ENCODE data around the gene KLHL22. TPM values are rescaled to one million over a fixed set of nuclear protein-coding genes. Genes with fewer than 3 reads are reported as not detected.
A peak's percentile ranks its signal among the peaks of the same experiment; 100 is the strongest.

Gene KLHL22
- total and polyA plus RNA-seq, 2 of the 4 experiments (the other 2 are of a cell fraction) = 27.1 to 30.1 TPM

DNA sequence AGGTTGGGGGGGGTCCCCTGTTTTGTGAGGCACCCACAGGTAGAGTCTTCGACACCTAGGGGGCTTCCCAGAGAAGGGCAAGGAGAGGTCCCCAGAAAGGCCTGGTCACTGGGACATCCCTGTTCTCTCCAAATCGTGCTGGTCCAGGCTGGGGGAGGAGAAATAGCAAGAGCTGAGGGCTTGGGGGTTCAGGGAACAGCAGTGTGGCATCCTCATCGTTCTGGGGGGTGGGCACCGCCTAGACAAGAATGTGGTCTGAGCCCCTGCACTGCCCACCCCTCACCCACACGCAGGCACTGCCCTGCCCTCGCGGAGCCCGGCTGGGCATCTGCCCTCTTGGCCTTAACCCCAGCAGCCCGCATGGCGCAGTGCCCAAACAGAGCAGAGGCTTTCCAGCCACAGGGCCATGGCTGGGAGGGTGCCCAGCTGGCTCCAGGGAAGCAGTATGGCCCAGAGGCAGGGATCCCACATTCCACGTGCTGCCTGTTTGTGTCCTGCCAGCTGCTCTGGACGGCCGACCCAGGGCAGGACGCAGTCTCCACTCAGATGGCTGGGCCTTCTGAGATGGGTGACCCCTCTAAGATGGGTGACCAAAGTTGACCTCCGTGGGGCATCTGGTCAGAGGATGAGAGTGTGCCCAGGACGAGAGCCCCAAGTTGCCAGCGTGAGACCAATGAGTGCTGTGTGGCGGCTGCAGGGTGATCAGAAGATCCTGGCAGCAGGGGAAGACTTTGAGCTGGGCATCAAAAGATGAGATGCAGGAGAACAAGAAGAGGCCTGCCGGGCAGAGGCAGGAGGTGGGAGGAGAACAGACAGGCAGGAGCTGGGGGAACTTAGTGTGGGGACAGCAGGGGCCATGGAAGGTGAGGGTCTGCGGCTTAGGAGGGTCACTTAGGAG, 72.3 kb downstream of the KLHL22 start:
- DNase-seq (no peak), ATAC-seq (ENCODE audit: low read depth) (peak; percentile 36; the same call in 1 of the 2 replicates)
- Histone ChIP-seq H3K27me3 (ENCODE audit: control insufficient read depth, insufficient read depth, low read length) (no peaks in the 10 kb centered on the region), H4K20me1 (ENCODE audit: insufficient read depth, low read length) (peaks cover 34% of the 10 kb centered on the region), H2AK9ac (replicated peaks; ENCODE audit: low read depth, low read length, poor library complexity) (peak overlapping the region; percentile 3), H3K4ac (ENCODE audit: low read depth, low read length) (no peak overlapping the region), H4K8ac (ENCODE audit: low read depth in 2 of 2, low read length in 2 of 2) (no peak overlapping the region), H2BK5ac (ENCODE audit: low read depth, low read length, poor library complexity, severe bottlenecking) (no peak overlapping the region), H3K9ac (ENCODE audit: low read depth, low read length) (no peak overlapping the region), H3K18ac (ENCODE audit: low read depth, low read length) (no peak overlapping the region), H3K36me3 (ENCODE audit: control insufficient read depth, insufficient read depth, low read length) (peaks cover 30% of the 10 kb centered on the region), H3K9me1 (ENCODE audit: insufficient read depth, low read length) (no peaks in the 10 kb centered on the region; the same call in 1 of the 2 replicates), H2BK20ac (ENCODE audit: low read depth, low read length) (no peak overlapping the region), H3K23ac (ENCODE audit: low read depth, low read length) (no peak overlapping the region), H3K4me2 (ENCODE audit: low read depth, low read length) (no peak overlapping the region), H3K56ac (ENCODE audit: extremely low read depth, insufficient read depth, low read length) (no peak overlapping the region), H2BK15ac (ENCODE audit: low read depth, low read length) (no peak overlapping the region), H4K91ac (ENCODE audit: insufficient read depth, low read depth, low read length) (no peak overlapping the region; the same call in 1 of the 2 replicates), H2BK120ac (ENCODE audit: low read depth, low read length) (no peak overlapping the region; the same call in 1 of the 2 replicates), H3K4me3 (ENCODE audit: insufficient read depth, low read depth, low read length) (no peak overlapping the region), H3K79me1 (ENCODE audit: low read depth in 1 of 2, low read length in 2 of 2) (peaks cover 0 to 11% of the 10 kb centered on the region in 2 experiments; a peak in 2 of 4 replicates), H3K9me3 (ENCODE audit: control insufficient read depth, insufficient read depth, low read length) (no peaks in the 10 kb centered on the region), H3K4me1 (ENCODE audit: control insufficient read depth, insufficient read depth, low read length) (peaks cover 13% of the 10 kb centered on the region; the same call in 1 of the 2 replicates), H3K14ac (replicated peaks; ENCODE audit: low read depth, low read length) (no peak overlapping the region), H3K27ac (ENCODE audit: insufficient read depth, low read length) (no peak overlapping the region), H2AFZ (replicated peaks; ENCODE audit: low read length, poor library complexity) (peak overlapping the region; percentile 1), H4K5ac (ENCODE audit: low read depth, low read length) (no peak overlapping the region), H2AK5ac (ENCODE audit: low read depth, low read length) (no peak overlapping the region)
- TF ChIP-seq MAFK (IDR thresholded peaks at IDR 0.05; ENCODE audit: low read depth, low read length) (no peak), RFX5 (IDR thresholded peaks at IDR 0.05; ENCODE audit: low read depth, low read length) (no peak), MAZ (IDR thresholded peaks at IDR 0.05; ENCODE audit: borderline replicate concordance, low read depth, low read length) (no peak), RAD21 (IDR thresholded peaks at IDR 0.05; ENCODE audit: low read length) (no peak), RCOR1 (IDR thresholded peaks at IDR 0.05; ENCODE audit: insufficient replicate concordance, low read length) (no peak), CHD1 (IDR thresholded peaks at IDR 0.05; ENCODE audit: low read depth, low read length) (no peak), CTCF (conservative IDR thresholded peaks at IDR 0.05; ENCODE audit: low read depth, low read length) (no peak), POLR2A (IDR thresholded peaks at IDR 0.05; ENCODE audit: low read depth, low read length) (no peak), MXI1 (IDR thresholded peaks at IDR 0.05; ENCODE audit: borderline replicate concordance, low read depth, low read length) (no peak), SMC3 (IDR thresholded peaks at IDR 0.05; ENCODE audit: low read depth, low read length) (no peak), CEBPB (IDR thresholded peaks at IDR 0.05; ENCODE audit: low read depth, low read length) (no peak), FOS (IDR thresholded peaks at IDR 0.05; ENCODE audit: low read depth, low read length) (no peak)
- TF ChIP-seq, protein P1, sequence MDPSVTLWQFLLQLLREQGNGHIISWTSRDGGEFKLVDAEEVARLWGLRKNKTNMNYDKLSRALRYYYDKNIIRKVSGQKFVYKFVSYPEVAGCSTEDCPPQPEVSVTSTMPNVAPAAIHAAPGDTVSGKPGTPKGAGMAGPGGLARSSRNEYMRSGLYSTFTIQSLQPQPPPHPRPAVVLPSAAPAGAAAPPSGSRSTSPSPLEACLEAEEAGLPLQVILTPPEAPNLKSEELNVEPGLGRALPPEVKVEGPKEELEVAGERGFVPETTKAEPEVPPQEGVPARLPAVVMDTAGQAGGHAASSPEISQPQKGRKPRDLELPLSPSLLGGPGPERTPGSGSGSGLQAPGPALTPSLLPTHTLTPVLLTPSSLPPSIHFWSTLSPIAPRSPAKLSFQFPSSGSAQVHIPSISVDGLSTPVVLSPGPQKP (IDR thresholded peaks at IDR 0.05; ENCODE audit: borderline replicate concordance, low read depth, low read length) = no peak
- ChIA-PET CTCF (no interaction called here), POLR2A (ENCODE audit: unreplicated experiment) (no interaction called here)
- BruUV-seq (replicated peaks) = no TSS peak
- dilution Hi-C loops (cut with HindIII; ENCODE audit: low sequenced_read_pairs, unreplicated experiment) (no loop called here), intact Hi-C loops (cut with micrococcal nuclease) (no loop called here), in situ Hi-C loops (cut with MboI; ENCODE audit: low sequenced_read_pairs) (no loop called here)
- 75% methylated on average over 11 of the region's 20 CpGs; no CpG with 5 or more reads in 1 of the 2 experiments for WGBS, 2 experiments (ENCODE audit: extremely low coverage in 2 of 2, insufficient read length in 1 of 2)

All from IMR-90 (cell line).